GM18951 (cell line): ENCODE results near the gene FOXS1.
A peak's percentile ranks its signal among the peaks of the same experiment; 100 is the strongest.

ENCODE experiments used
- POLR2A ChIP-seq: IDR thresholded peaks from 4 replicates; pipeline ENCODE4 v1.6.1; 2011; ENCODE audit warnings: mild to moderate bottlenecking; ENCODE audit not compliant: insufficient read length, insufficient read depth; ENCODE audit errors: extremely low read depth
- in situ Hi-C: fragments of 300-500 bp; cut with MboI; formaldehyde crosslinking; loops from one replicate; pipeline ENCODE4 v1.12.0; 2022; ENCODE audit warnings: low sequenced_read_pairs, mixed read lengths, inconsistent platforms; ENCODE audit not compliant: unreplicated experiment

The FOXS1 gene

DNA sequence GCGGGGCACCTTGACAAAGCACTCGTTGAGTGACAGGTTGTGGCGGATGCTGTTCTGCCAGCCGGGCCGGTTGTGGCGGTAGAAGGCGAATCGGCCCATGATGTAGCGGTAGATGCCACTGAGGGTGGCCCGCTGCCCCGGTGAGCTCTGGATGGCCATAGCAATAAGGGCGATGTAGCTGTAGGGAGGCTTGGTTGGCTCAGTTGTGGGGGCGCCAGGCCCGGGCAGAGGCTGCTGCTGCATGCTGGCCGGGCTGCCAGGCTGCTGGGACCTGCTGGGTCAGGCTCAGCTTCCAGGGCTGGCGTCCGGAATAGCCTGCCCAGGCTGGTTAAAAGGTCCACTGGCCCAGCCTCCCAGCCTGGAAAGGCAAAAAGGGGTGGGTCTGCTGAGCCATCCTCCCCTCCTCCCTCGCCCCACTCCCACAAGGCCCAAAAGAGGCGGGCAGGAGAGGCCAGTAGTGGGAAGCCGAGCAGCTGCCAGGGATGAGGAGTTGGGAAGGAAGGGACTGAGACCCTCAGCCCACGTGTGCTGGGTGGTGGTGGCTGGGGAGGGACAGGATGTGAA lies at the start of gene FOXS1:
TSS of gene FOXS1 (minus strand) at position 305 of the 564 bp plus-strand sequence. CDS start at position 243, 62 bp downstream.
- in situ Hi-C loops: no loop called here
- no peak for TF ChIP-seq POLR2A

DNA sequence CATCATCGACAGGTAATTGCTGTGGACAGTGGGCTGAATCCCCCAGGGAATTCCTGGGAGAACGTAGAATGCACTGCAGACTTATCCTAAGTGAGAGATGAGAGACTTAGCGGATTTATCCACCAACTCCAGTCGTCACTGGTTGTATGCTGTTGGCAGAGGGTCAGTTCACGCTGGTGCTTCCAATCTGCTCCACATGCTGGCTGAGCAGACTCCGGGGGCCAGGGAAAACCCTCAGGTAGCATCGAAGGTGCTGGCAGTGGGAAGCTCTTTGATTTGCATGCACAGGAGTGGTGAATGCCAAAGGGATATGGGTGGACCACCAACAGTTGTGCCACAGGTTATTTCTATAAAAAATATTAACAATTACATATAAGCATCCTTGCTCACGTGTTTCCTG lies 45.2 kb upstream of the FOXS1 start:
- in situ Hi-C loops: no loop called here
- TF ChIP-seq POLR2A: no peak

DNA sequence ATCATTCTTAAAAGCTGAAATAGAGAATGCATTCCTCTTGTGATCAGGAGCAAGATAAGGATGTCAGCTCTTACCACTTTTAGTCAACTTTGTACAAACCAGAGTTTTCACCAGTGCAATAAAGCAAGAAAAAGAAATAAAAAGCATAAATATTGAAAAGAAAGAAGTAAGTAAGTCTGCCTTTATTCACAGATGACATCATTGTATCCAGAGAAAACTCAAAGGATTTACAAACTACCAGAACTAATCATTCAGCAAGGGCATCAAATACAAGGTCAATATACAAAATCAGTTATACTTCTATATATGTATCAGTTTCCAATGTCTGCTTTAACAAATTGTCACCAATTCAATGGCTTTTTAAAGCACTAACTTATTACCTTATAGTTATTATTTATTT lies 38.4 kb upstream of the FOXS1 start:
- TF ChIP-seq POLR2A: no peak
- in situ Hi-C loops: no loop called here

DNA sequence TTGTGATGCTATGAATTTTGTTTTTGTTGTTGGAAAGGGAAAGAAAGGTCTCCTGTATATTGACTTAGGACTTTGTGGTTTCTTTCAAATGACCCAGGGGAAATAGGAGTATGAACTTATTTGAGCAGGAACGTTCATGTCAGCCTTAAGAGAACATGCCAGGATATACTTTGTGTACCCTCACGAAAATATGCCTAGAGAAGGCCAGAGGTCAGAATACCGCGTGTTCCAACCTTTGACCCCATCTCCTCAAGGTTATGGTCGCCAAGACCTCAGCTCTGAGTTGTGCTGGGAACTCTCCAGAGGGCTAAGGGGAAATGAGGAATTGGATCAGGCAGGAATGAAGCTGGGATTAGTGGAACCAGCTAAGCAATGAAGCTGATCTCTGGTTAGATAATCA lies 36.5 kb upstream of the FOXS1 start:
- no peak for TF ChIP-seq POLR2A
- in situ Hi-C loops: no loop called here

DNA sequence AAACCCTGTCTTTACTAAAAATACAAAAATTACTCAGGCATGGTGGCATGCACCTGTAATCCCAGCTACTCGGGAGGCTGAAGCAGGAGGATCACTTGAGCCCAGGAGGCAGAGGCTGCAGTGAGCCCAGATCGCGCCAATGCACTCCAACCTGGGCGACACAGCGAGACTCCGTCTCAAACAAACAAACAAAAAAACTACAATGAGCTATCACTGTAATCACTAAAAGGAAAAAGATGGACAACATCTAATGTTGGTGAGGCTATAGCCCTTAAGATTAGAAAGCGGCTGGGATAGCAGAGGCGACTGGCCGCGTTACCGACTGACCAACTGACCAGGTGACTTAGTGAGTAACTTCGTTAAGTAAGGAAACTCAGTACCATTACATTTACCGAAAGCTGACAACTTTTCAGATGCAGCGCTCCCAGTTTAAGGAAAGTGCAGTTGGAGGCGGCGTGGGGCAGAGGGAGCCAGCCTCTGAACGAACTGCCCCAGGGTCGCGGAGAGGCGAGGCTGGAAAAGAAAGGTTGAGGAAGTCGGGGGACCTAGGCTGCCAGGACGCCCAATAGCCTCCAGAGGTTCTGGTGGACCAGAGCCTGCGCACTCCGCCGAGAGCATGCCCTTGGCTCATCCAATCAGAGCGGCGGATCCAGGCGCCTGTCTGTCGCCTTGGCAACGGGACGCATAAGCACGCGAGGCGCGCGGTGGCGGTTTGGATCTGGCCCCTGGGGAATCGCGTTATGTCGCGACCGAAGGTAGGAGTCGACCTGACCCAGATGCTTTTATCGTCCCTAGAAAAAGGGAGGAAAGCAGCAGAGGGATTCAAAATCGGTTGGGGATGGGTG lies 34.0 kb upstream of the FOXS1 start:
- in situ Hi-C loops: no loop called here
- TF ChIP-seq POLR2A: peak; percentile 22

DNA sequence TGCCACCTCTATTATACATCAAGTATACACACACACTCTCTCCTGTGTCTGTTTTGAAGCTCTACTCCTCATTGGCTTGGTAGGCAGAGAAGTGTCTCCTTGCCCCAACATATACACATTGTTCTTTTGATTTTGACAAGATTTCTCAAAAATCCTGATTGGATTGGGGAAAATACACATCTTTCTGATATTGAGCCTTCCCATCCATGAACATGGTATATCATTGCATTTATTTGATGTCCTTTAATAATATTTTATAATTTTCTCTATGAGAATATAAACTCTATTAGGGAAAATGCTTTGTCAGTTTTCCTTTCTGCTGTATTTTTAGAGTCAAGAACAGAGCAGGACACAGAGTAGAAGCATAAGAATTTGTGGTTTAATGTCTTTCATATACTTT lies 32.3 kb upstream of the FOXS1 start:
- in situ Hi-C loops: no loop called here
- TF ChIP-seq POLR2A: no peak

DNA sequence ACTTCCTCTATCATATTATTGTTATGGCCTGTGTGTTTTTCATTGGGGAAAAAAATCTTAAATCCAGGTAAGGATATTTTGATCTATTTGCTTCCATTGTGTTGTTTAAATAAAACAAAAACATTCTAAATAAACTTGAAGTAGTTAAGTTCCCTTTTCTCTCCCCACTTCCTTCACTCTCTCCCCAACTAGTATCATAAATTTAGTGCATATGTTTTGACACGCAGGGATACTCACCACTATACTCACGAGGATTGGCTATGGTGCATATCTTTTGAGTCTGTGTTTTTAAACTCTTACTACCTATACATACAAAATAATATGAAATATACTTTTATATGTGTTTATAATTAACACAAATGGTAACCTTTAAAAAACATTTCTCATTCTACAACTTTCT lies 30.3 kb upstream of the FOXS1 start:
- TF ChIP-seq POLR2A: no peak
- in situ Hi-C loops: no loop called here

DNA sequence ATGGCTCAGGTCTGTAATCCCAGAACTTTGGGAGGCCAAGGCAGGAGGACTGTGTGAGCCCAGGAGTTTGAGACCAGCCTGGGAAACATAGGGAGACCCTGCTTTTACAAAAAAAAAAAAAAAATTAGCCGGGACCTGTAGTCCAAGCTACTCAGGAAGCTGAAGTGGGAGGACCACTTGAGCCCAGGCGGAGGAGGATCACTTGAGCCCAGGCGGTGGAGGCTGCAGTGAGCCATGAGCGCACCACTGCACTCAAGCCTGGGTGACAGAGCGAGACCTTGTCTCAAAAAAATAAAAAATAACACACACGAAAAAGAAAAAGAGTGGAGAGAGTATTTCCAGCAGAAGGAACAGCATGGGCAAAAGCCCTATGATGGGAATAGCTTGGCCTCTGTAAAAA lies 27.0 kb upstream of the FOXS1 start:
- no peak for TF ChIP-seq POLR2A
- in situ Hi-C loops: no loop called here

DNA sequence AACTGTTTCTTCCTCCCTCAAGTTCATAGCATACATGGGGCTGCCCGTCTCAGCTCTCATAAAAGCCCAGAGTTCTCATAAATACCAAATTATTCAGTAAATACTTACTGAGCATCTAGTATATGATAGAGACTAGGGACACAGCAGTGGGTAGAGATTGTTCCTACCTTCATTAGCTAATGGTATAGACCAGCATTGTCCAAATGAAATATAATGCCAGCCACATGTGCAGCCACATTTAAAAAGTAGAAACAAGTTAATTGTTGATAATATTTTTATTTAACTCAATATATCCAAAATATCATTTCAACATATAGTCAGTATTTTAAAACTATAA lies 26.2 kb upstream of the FOXS1 start:
- in situ Hi-C loops: no loop called here
- TF ChIP-seq POLR2A: no peak

DNA sequence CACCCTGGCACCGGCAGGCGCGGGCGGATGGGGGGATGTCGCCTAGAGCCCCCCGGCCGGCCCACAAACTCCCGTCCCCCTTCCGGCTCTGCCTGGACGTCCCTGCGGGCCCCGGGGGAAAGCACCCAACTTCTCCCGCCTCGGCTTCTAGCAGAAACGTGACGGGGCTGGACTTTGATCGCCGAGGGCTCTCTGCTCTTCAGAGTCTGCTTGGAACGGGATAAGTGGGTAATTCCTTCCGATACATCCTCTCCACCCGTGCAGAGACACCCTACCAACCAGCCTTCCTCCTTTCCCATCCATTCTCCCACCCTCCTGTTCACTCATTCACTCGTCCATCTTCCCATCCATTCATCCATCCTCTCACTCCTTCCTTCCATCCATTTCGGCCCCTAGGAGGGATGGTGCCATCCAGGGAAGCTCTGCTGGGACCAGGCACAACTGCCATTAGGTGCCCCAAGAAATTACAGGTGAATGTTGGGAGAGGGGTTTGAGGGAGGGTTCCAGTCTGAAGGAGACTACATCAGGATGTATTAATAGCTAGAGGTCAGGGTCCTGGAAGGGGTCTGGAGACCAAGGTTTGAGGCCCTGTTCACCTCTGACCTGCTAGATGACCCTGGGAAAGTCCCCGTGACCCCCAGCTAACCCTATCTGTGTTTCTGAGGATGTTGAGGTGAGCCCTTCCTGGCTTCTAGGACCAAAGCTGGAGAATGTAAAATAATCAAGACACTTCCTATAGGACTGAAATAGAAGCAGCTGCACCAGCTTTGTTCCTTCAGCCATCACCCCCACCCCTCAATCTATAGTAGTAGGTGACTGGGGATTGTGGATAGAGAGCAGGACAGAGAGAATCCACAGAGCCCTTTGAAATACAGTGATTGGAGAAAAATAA lies 25.6 kb upstream of the FOXS1 start:
- in situ Hi-C loops: no loop called here
- TF ChIP-seq POLR2A: no peak

DNA sequence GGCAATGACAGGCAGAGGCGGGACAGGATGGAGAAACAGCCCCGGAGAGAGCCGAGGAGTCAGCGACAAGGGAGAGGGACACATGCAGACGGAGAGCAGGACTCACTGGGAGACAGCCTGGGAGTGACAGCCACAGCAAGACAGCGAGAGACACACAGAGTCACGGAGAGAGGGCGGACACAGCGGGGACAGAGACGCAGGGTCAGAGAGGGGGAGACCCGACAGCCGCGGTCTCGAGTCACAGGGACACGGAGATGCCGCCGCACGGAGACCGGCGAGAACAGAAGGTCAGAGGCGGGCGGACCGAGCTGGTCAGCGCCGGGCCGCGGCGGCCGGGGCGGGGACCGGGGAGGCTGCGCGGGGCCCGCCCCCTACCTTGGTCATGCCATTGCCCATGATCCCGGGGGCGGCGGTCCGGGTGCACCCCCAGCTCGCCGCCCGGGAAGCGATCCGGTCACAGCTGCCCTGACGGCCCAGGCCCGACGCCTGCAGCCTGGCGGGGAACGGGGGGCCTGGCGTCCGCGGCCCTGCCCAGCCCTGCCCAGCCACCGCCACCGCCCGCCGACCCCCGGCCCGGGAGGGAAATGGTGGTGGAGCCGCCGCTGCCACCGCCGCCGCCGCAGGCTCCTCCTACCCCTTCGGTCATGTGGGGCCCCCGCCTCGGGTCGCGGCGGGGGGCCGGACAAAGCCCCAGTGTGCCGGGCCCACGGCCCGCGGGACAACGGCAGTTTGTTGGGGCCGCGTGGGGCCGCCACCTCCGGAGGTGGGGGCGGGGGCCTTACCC lies 24.7 kb upstream of the FOXS1 start, which contains the start of the genes DUSP15 and TTLL9:
TSS of gene DUSP15 (minus strand) at position 586 of the 784 bp plus-strand sequence. CDS start at position 396, 190 bp downstream.
TSS of gene TTLL9 (plus strand) at position 693 of the 784 bp plus-strand sequence. CDS start 493 bp downstream, outside the sequence.
- in situ Hi-C loops: no loop called here
- TF ChIP-seq POLR2A: no peak

DNA sequence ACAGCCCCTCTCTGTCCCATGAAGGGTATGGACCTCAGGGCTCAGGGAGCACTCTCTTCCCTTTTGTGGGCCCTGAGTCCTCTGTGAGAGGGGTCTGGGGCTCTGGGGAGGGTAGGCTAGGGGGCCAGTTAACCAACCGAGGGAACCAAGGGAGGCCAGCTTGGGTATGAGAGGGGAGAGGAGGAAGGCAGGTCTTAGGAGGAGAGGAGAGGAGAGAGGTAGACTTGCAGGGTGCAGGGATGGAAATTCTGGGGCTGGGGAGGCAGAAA lies 24.2 kb upstream of the FOXS1 start:
- in situ Hi-C loops: no loop called here
- no peak for TF ChIP-seq POLR2A
